GM11168 (cell line): Measurements from ENCODE around the gene AGAP1.

Experiments
- in situ Hi-C: fragments of 300-500 bp; cut with MboI; formaldehyde crosslinking; loops from one replicate; pipeline ENCODE4 v1.12.0; 2022; ENCODE audit warnings: low sequenced_read_pairs; ENCODE audit not compliant: unreplicated experiment

The AGAP1 gene

GRCh38 chr2:235713189-235713588, 219.3 kb downstream of the AGAP1 start:
- in situ Hi-C loops, result no loop called here

GRCh38 chr2:235715601-235716000, 221.8 kb downstream of the AGAP1 start:
- in situ Hi-C loops, result no loop called here

DNA sequence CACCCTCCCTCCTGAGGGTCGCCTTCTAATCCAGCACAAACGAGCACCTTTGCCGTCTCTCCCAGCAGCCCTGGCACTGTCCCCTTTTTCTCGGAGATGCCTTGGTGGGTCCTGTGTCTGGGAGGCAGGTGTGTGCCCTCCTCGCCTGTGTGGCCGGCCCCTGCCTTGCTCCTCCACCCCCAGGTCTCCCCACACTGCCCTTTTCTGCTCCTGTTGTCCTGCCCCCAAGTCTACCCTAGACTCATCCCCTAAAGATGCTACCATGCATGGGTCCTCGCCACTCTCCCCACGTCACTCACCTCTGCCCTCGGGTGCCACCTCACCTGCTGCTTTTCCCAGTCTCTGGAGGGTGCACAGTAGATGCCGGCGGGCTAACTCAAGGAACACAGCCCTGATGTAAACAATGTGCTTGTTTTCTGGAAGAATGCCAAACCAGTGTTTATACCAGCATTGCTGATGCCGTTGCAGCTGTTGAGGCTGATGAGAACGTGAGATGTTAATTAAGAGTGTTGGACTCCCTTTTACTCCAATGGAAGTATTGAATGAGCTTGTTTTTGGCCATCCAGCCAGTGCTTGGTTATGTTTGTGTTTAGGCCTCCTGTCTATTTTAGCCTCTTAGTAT, 223.1 kb downstream of the AGAP1 start:
- in situ Hi-C loops, result no loop called here

DNA sequence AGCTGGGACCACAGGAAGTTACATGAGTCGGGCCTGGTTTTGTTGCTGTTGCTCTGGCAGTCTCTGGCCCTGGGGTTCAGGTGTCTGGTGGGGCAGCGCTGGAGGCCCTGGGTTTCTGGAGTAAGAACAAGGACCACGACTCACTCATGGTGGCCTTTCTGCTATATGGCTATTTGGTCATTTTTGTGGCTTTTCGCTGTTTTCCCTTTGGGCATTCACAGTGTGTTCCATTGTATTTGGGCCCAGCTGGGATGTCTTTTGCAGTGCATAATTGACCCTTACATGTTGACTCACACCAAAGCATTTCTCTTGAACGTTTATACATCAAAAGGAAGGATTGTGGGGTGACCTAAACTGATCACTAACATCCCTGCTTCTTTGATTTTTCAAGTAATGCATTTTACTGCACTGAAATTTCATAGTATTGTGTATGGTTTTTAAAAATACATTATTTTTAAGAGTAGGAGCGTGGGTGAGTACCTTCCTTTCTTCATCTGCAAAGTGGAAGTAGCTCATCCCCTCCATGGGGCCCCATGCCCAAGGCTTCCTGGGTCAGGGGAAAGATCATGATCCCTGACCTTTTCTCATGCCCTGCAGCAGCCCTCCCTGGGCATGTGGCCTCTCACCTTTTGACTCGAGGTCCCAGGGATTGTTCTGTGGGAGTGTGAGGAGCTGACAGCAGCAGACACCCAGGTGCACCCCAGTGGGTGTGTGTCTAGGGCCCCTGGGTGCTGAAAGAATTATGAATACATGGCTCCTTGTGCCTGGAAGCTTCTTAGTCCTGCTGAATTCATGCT, 225.5 kb downstream of the AGAP1 start:
- in situ Hi-C loops, result no loop called here

DNA sequence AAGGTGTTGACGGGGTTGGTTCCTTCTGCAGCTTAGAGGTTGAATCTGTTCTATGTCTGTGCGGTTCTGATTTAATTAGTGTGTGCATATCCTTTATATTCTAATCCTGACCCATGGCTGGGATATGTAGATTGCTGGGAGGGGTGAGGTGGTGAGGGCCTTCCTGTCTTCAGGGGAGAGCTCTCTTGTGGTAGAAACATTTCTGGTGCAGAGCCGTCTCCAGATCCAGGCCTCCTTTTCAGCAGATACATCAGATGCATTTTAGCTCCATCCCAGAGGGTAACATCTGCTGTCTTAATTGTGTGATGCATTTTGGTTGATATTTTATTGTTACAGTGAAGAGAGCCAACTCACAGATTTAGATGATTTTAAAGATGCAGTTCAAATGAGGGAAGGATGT, 227.8 kb downstream of the AGAP1 start:
- in situ Hi-C loops, result no loop called here

- in situ Hi-C loops, result no loop called here
Observed at GRCh38 chr2:235722869-235723268, 229.0 kb downstream of the AGAP1 start.

DNA sequence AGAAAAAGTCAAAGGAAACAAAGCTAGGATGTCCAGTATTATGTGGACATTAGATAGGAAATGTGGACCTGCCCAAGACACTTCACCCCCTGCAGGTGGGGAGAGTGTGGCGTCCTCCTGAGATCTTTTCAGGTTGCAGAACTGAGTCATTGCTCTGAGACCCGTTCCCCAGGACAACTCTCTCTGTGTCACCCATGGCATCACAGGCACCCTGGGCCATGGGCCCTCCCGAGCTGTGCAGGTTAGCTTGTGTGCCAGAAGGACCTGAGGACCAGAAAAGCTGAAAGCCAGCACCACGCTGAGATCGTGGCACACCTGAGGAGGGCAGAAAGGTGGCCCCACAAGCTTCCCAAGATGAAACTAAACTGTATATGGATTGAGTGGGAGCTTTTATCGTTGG, 229.5 kb downstream of the AGAP1 start:
- in situ Hi-C loops, result no loop called here

- in situ Hi-C loops, result no loop called here
Observed at GRCh38 chr2:235723811-235724465, 230.1 kb downstream of the AGAP1 start.

DNA sequence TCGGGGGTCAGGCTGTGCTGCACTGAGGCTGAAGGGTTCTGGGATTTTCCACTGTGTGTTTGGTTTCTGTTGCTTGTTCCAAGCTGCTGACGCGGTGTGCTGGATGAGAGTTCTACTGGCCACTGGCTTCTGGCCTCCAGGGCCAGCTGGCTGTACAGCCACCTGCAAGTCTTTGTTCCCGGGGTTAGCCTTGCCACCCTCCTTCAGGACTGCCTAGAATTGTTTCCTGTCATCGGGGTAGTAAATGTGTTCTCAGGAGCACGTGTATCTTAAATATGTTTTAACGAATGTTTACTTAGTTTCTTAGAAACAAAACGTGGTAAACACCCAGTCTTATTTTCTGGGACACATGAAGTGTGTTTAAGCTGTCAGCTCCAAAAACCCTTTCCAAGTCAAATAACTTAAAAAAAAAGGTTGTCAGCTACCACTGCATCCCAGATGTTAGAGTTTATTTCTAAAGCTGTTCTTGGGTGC, 231.2 kb downstream of the AGAP1 start:
- in situ Hi-C loops, result no loop called here

- in situ Hi-C loops, result no loop called here
Observed at GRCh38 chr2:235725841-235726240, 232.0 kb downstream of the AGAP1 start.

GRCh38 chr2:235726554-235726953, 232.7 kb downstream of the AGAP1 start:
- in situ Hi-C loops, result no loop called here

GRCh38 chr2:235727174-235727573, 233.3 kb downstream of the AGAP1 start:
- in situ Hi-C loops, result no loop called here

- in situ Hi-C loops, result no loop called here
Observed at GRCh38 chr2:235727891-235728799, 234.3 kb downstream of the AGAP1 start.

DNA sequence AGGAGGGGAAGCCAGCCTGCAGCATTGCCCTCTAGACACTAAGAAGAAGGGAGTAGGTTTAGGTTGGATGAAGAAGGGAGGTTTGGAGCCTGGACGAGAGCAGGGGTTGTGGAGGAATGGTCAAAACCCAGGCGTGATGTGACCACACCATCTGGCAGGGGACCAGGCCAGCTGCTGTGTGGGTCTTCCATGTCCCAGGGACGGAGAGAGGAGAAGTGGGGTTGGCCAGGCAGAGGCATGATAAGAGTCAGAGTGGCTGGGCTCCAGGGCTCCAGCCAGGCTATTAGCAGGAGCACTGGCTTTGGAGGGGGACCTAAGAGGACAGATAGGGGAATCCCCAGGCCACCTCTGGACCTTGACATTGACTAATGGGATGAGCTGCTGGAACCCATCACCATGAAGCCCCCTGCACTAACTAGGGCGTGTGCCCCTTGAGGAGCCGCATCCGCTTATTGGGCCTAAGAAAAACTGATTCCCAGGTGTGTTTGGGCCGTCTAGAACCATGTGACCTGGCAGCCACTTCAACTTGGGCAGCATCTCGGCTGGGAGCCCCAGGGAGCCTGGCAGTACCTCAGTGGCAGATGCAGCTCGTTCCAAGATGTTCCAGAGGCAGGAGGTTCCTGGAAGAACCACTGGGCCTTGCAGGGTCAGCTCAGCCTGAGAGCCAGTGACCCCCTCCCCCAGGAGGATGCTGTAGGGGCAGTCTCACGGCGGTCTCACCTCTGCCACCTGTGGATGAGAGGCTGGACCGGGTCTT, 235.1 kb downstream of the AGAP1 start:
- in situ Hi-C loops, result no loop called here

- in situ Hi-C loops, result no loop called here
Observed at GRCh38 chr2:235729557-235729947, 235.7 kb downstream of the AGAP1 start.

- in situ Hi-C loops, result no loop called here
Observed at GRCh38 chr2:235730115-235730514, 236.3 kb downstream of the AGAP1 start.

DNA sequence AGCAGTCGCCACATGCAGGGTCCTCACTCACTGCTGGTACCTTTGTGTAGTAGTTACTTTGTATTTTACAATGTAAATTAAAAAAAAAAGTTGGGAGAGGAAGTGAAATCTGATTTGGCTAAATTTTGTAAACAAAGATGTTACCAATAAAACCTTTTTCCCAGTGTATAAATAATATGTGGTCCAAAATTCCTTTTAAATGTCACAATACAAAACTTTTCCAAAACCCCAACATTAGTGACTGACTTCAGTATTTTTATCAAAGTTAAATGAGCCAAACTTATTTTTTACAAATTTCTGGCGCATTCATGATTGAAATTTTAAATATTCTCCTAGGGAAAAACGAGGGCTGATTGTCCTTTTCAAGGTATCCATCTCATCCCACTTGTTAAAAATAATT, 239.9 kb downstream of the AGAP1 start:
- in situ Hi-C loops, result no loop called here

DNA sequence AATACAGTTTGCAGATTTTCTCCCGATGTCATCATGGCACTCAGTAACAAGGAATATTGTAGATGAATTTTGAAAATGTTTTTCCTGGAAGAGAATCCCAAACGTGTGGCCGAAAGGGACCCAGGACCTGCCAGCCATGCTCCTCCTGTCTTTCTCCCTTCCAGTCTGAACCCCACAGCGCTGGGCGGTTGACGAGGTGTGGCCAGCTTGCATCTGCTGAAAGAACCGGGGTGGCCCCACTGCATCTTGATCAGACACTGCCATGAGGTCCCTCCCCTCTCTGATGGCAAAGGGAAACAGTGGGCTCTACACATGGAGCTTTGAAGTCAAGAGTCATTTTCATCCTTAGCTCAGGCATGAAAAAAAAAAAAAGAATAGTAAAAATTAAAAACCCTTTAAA, 240.3 kb downstream of the AGAP1 start:
- in situ Hi-C loops, result no loop called here

GRCh38 chr2:235734688-235735231, 240.9 kb downstream of the AGAP1 start:
- in situ Hi-C loops, result no loop called here
